SK-N-SH treated with all-trans-retinoic acid at 6 μM for 48 hours (cell line): ENCODE measurements around the gene ITGBL1.

Experiments
- BACH2 ChIP-seq: fragments of 250-450 bp; sonication (Bioruptor Pico); IDR thresholded peaks from 2 replicates; pipeline ENCODE4 v1.9.0; 2021; ENCODE audit warnings: mild to moderate bottlenecking, borderline replicate concordance
- CREB5 ChIP-seq: fragments of 250-450 bp; sonication (Bioruptor Pico); IDR thresholded peaks from 2 replicates; pipeline ENCODE4 v1.5.1; 2020; ENCODE audit warnings: low read depth, mild to moderate bottlenecking, moderate library complexity
- CSRNP3 ChIP-seq: fragments of 250-450 bp; sonication (Bioruptor Pico); IDR thresholded peaks from 2 replicates; pipeline ENCODE4 v1.5.1; 2021; ENCODE audit warnings: mild to moderate bottlenecking, moderate library complexity
- GLIS3 ChIP-seq: fragments of 250-450 bp; sonication (Bioruptor Pico); IDR thresholded peaks from 2 replicates; pipeline ENCODE4 v1.5.0; 2020; ENCODE audit warnings: mild to moderate bottlenecking, moderate library complexity
- ISL1 ChIP-seq: fragments of 250-450 bp; sonication (Bioruptor Pico); IDR thresholded peaks from 2 replicates; pipeline ENCODE4 v2.1.2; 2022; ENCODE audit warnings: mild to moderate bottlenecking, moderate library complexity
- PATZ1 ChIP-seq: fragments of 250-450 bp; sonication (Bioruptor Pico); IDR thresholded peaks from 2 replicates; pipeline ENCODE4 v1.8.0; 2020; ENCODE audit warnings: mild to moderate bottlenecking, moderate library complexity, borderline replicate concordance
- POU6F1 ChIP-seq: fragments of 250-450 bp; sonication (Bioruptor Pico); IDR thresholded peaks from 2 replicates; pipeline ENCODE4 v1.8.0; 2021; ENCODE audit warnings: low read depth, mild to moderate bottlenecking, moderate library complexity, borderline replicate concordance
- PPARA ChIP-seq: fragments of 250-450 bp; sonication (Bioruptor Pico); IDR thresholded peaks from 2 replicates; pipeline ENCODE4 v1.5.0; 2020; ENCODE audit warnings: mild to moderate bottlenecking, borderline replicate concordance
- TSHZ2 ChIP-seq: fragments of 250-450 bp; sonication (Bioruptor Pico); IDR thresholded peaks from 2 replicates; pipeline ENCODE4 v1.5.0; 2020; ENCODE audit warnings: mild to moderate bottlenecking, moderate library complexity
- ZC3H10 ChIP-seq: fragments of 250-450 bp; sonication (Bioruptor Pico); IDR thresholded peaks from 2 replicates; pipeline ENCODE4 v1.5.1; 2021; ENCODE audit warnings: mild to moderate bottlenecking, moderate library complexity
- ZFP3 ChIP-seq: fragments of 250-450 bp; sonication (Bioruptor Pico); IDR thresholded peaks from 2 replicates; pipeline ENCODE4 v1.5.0; 2020; ENCODE audit warnings: mild to moderate bottlenecking, moderate library complexity
- ZFP30 ChIP-seq: fragments of 450-650 bp; formaldehyde crosslinking; IDR thresholded peaks from 2 replicates; pipeline ENCODE4 v1.5.0; 2022; ENCODE audit warnings: mild to moderate bottlenecking, moderate library complexity
- ZNF565 ChIP-seq: fragments of 450-650 bp; formaldehyde crosslinking; conservative IDR thresholded peaks from 2 replicates; pipeline ENCODE4 v1.5.0; 2020; ENCODE audit warnings: low read depth, mild to moderate bottlenecking, moderate library complexity
- ZNF8 ChIP-seq: fragments of 450-650 bp; formaldehyde crosslinking; IDR thresholded peaks from 2 replicates; pipeline ENCODE4 v1.5.0; 2020; ENCODE audit warnings: mild to moderate bottlenecking, moderate library complexity

GRCh38 chr13:101552286-101552685 lies 99.8 kb downstream of the ITGBL1 start:
- TF ChIP-seq POU6F1 (no peak), ZFP30 (CRISPR knock-in tag) (no peak), ZNF8 (CRISPR knock-in tag) (no peak), TSHZ2 (CRISPR knock-in tag) (no peak), CSRNP3 (CRISPR knock-in tag) (no peak), PATZ1 (CRISPR knock-in tag) (no peak), BACH2 (CRISPR knock-in tag) (no peak), ZNF565 (no peak), GLIS3 (CRISPR knock-in tag) (no peak), ISL1 (CRISPR knock-in tag) (no peak), CREB5 (CRISPR knock-in tag) (no peak), ZFP3 (CRISPR knock-in tag) (no peak), ZC3H10 (CRISPR knock-in tag) (no peak), PPARA (CRISPR knock-in tag) (no peak)
